HG03442 (cell line): ENCODE measurements around the gene JAG1.

Experiments used
- ATAC-seq: cut with Tn5 transposase; IDR thresholded peaks from one replicate; pipeline ENCODE4 v1.9.1; 2021; ENCODE audit warnings: mild to moderate bottlenecking, moderate library complexity; ENCODE audit not compliant: unreplicated experiment

Gene JAG1

DNA sequence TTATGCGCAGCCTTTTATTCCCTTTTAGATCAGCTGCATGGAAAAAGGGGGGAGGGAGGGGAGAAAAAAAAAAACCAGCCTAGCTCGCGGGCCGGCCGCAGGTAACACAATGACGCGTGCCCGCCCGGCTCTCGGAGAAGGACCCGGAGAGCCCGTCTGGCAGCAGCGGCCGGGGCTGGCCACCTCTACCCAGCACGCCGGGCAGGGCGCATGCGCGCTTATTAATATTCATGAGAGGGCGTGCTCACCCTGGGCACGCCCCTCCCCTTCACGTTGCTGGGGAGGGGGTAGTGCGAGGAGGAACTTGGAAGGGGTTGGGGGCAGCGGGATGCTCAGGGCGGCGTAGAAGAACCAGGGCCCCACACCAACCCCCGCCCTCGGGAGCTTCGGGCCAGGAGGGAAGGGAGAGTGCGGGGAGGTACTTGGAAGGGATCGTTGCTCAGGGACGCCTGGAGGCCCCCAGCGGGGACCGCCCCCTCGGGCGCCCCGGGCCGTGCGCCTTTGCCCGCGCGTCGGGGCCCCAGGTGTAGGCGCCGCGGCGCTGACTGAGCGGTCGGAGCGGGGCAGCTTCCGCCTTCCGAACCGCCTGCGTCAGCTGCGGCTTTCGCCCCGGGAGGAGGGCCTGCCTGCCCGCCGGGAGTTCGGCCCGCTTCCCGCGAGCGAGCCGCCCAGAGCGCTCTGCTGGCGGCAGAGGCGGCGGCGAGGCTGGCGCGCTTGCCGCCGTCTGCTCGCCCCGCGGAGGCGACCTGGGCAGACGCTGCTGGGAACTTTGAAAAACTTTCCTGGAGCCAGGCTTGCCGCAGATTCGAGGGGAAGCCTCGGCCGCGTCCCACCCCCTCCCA is at the start of gene JAG1:
Gene JAG1 (minus strand): TSS at position 158 of the 842 bp plus-strand sequence. CDS start 469 bp downstream, outside the sequence.
- peak; percentile 52 for ATAC-seq

DNA sequence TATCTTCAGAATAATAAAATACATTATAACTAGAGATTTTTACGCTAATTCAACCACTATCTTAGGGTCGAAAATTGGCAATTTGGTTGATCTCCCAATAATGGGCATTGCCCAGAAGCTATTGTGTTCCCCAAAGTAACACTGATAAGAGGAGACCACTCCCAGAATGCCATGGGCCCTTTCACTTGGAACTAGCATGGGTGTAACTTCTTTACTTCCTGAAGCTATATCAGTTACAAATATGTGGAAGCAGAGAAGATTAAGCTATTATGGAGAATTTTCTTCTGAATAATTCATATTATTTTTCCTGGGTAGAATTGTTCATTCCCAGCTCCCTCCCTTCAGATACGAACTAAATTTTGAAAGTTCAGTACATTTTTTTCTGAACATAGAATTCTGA is 48.2 kb upstream of the JAG1 start:
- ATAC-seq, result no peak

DNA sequence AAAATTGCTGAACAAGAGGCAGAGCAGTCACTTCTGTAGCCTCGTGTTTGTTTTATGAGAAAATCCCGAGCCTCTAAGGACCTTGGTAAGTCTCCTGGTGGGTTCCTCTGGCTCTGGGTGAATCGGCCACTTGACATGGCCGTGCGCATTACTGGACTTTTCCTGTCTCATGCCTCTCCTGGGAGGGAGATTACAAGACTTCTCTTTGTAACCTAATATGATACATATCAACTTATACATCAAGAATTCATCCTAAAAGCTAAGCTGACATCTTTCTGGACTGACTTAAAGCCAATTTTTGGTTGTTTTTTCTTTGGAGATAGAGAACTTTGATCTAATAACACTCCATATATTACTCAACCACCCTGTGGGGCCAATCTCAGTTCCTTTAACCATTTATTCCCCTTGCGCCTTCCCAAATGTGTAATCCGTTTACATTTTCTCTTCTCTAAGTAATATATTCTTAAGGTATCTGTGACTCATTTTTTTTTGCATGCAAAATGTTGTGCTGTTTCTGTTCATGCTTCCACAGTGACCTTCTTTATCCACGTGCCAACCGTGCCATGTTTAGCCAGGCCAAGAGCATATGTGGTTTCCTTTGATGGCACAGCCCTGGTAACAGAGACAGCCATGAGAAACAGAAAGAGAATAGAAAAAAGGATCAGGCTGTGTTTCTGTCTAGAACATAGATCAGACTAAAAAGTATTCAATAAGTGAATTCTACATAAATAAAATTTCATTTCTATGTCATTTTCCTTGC is 47.5 kb upstream of the JAG1 start:
- no peak for ATAC-seq

DNA sequence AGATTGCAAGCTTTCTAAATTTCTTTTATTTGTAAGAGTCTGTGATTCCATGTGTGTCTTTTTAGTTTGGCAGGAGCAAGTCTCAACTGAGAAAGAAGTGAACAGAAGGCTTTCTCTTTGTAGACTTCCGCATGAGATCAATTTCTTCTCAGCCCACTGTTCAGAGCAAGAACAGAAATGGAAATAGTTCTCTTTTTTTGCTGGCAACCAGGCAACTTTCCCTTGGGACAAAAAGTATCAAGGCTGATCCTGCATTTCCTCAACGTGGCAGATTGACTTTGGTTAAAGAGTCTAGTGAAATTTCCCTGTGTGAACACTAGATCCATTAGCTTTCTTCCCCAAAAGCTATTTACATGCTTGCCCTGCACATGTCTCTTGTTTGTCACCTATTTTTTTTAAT is 46.8 kb upstream of the JAG1 start:
- no peak for ATAC-seq

DNA sequence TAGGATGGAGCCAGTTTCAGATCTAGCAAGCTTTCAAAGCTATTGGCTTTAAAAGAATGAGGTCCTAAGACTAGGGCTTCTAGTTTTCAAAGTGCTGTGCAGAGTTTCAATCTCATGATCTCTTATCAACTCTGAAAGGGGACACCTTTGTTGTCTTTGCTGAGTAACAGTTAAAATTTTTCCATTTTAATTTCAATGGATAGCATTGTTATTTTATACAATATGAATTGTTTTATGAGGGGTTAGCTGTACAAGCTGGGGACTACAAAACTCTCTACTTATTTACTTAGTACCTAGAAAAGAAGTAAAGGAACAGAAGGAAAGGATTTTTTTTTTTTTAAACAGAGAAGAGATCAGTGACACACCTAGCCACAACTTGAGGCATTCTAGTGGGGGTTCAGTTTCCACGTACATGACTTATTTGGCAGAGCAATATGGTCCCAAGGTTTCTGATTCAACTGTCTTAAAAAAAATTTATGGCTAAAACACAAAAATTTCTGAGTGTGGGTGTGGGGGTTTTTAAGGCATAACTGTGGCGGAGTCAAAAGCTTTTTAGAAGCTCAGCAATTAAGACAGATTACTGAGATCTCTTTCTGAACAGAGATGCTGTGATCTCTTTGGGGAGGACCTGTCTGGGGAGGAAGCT is 46.1 kb upstream of the JAG1 start:
- ATAC-seq, result no peak

DNA sequence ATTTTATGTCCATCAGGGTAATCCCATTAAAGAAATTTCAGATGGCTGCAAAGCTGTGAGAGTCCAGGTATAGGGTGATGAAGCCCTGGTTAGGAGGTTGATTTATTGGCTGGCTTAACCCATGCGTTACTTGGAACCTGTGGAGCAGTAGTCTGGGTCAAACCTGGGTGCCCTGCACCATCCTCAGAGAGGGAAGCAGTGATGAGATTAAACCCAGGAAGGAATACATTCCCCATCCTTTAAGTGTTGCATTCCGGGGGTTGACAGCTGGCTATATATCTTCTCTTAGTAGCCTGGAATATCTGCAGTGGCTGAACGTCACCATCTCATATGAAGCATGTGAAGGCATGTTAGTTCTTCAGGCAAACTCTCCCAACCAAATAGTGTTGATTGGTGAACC is 44.9 kb upstream of the JAG1 start:
- no peak for ATAC-seq

DNA sequence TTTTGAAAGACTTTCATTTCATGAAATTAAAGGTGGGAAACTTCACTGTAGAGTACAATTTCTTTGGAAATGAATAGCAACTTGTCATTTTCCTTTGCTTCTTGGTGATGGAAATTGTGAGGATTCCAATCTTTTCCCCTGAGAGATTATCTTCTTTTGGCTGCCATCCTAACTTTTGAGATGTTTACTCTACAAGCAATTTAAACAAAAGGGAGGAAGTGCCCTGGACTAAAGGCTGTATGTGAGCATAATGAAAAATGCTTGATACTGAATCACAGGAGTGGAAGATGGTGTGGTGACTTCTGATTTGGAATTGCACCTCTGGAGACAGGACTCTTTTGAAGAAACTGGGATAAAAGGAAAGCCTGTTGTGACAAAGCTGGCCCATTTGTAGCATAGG is 43.1 kb upstream of the JAG1 start:
- no peak for ATAC-seq

DNA sequence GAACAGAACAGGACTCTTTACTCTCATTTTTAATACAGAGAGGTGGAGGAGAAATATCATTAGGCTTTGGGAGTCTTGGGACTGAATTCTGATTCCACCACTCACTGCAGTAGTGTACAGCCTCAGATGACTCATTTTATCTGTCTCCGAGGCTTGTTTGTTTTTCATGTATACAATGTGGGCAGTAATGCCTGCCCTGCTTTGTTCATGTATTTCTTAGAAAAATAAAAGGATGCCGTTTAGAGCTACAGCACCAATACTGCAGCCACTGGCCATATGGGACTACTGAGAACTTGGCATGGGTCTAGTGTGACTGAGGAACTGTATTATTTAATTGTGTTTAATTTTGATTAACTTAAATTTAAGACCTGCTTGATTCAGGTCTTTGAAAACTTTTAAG is 41.2 kb upstream of the JAG1 start:
- ATAC-seq, result no peak

DNA sequence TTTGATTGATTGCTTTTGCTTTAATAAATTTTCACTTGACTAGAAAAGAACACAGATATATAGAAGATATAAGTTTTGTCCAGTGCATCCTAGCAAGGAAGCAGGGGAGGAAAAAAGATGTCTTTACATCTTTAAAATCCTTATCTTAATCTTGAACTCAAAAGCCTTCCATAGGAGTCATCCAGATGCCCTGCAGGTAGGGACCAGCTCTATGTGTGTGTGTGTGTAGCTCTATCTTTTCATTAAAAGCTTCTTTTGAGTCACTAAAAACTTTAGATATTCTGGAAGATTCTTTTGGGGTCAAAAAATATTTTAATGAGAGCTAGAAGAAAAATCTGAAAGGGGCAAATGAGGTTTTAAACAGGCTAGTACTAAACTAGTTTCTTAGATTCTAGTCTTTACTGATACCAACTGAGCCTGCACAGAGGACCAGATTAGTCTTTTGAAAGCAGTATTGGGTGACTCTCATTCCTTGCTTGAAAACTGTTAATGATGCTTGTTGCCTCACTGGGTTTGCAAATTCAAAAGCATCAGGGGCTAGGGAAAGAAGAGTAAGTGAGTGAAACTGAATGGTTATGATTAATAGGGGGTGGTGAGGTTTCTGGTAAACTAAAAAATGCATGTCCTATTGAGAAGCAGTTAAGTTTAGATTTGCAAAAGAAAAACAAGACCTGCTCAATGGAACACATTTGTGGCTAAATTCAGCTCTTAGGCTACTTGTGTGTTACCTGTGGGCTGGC is 40.6 kb upstream of the JAG1 start:
- no peak for ATAC-seq

DNA sequence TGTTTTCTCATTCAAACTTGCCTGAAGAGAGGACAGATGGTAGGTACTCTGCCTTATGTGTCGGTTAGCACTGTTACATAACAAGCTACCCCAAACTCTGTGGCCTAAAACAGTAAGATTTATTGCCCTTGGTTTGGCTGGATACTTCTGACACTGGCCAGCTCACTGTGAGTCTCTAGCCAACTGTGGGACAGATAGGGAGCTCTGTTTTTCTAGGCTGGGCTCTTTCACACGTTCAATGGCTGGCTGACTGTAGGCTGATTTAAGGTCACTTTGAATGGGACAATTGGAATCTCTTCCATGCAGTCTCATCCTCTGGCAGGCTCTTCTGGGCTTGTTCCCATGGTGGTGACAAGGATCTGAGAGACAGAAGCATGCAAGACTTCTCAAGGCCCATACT is 39.4 kb upstream of the JAG1 start:
- ATAC-seq, result no peak

DNA sequence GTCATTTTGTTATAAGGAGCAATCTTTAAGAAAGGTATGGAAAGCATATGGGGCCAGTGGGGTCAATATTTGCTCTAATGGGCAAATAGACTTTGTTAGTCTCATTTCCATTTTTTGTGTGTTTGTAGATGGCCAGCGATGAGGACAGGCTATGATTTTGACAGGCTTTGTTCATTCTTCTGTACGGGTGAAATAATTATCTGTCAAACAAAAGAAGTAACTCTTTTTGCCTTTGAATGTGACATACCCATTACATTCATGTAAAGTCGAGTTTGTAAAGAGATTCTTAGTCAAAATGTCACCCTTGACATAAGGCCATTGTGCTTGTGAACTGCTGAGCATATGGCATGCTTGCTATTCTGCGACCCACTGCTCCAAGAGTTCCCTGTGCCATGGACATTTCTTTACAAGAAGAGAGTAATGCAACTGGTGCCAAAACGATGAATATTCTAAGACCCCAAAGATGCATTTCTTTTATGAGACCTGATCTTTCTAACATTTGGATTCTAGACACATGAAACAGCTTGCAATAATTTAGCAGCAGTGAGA is 38.2 kb upstream of the JAG1 start:
- ATAC-seq, result no peak

DNA sequence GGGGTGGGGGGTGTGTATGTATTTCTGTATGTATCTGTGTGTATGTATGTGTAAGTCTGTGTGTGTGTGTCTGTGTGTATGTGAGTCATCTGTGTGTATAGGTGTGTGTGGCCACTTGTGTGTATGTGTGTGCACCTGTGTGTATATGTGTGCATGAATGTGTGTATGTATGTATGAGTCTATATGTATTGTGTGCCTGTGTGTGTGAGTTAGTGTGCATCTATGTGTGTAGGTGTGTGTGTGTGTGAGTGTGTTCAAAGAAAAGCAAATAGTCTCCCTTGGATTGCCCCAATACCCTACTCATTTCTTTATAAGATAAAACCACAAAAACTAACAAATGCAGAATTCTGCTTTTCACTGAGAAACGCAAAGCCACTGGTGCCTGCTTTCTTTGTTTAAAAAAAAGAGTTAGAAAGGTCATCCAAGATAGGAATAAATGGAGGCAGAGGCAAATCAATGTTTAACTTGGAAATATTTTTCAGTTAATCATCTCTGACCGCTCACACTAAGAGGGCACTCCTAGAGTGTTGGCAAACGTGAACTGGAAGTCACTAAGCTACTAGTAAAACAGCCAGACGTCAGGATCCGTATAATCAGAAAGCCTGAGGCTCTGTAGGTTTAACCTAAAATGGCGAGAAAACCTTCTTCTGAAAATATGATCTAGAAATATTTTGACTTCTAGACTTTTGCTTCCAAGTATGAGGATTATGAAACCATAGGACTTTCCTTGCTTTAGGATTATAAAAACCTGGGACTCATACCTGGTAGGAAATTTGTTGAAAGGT is 37.4 kb upstream of the JAG1 start:
- no peak for ATAC-seq

DNA sequence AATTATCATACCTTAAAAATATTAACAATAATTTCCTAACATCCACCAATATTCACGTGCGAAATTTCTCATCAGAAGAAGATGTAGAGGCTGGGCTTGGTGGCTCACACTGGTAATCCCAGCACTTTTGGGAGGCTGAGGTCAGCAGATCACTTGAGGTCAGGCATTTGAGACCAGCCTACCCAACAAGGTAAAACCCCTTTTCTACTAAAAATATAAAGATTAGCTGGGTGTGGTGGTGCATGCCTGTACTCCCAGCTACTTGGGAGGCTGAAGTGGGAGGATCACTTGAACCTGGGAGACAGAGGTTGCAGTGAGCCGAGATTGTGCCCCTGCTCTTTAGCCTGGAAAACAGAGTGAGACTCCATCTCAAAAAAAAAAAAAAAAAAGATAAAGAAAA is 36.1 kb upstream of the JAG1 start:
- ATAC-seq, result no peak

DNA sequence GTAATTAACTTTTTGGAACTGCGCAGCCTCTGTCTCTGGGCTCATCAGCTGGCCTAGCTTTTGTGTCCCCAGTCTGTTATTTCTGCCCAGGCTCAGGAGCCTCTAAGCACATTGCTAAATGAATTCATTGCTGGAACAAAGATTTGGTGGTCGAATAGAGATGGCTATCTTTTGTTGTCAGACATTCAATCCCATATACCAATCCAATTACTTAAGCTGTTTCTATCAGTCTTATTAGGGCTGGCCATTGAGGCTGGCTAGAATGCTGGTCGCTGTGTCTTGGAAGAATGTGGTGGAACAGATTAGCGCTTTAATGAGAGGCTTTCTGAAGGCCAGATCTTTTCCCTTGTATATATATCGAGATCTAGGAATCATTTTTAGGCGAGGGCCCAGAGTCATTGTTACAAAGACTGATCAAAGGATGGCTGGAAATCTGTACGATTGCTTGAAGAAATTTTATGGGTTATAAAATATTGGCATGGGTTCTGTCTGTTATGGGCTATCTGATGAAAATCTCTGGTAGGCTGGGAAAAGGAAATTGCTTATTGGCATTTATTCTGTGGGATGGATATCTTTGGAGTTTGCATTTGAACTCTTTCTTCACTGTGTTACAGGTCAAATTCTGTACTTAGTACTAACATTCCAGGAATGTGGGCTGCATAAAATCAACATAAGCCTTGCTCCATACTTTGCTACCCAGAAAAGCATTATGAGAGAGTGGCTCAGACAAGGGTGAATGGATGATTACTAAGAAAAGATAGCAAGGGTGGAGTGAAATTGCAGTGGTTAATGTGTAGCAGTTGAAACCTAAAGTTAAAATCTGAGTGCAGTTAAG is 34.8 kb upstream of the JAG1 start:
- ATAC-seq, result no peak

DNA sequence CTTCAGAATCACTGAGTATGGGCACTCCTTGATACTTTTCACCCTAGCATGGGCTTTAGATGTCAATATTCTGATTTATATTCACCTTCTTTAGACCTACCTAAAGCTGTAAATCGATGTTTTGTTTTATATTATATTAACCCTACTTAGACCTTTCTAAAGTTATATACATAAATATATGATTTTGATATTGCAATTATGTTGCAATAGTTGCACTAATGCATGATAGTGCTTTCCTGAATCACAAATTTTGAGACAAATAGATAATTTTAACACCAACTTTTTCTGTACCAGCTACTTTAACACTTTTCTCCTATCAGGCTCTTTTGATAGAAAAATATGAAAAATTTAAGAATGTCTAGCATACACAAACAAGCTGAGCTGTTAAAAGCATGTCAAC is 34.0 kb upstream of the JAG1 start:
- ATAC-seq, result no peak

DNA sequence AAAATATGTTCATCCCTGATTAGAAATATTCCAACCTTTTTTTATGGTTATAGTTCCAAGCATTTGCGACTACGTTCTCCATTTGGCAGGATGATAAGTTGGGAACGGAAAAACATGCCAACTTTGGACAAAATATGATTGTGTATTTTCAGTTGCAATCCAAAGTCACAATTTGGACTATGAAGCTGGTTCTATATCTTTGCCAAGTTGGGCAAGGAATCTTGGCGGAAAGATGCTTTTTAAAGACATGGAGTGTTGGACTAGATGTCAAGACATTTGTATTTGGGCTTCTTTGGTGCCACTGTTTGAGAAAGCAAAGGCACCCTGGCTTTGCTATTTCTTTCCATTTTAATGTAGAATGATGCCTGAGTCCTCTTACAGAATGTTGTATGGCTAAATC is 33.3 kb upstream of the JAG1 start:
- ATAC-seq, result no peak

DNA sequence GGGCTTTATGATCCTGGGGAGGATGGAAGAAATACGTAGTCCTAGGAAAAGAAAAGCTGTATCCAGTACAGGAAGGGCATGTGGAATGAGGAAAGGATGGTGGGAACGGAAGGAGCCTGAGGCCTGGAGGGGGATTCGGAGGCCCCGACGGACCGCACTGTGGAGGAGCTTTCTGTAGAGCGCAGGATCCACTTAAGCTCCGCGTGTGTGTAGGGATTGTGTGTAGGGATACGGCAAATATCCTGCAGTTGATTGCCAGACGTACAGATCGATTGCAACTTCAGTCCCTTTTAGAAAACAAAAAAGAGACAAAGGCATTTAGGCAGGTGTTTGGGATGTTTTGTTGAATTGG is 32.6 kb upstream of the JAG1 start:
- ATAC-seq, result no peak

DNA sequence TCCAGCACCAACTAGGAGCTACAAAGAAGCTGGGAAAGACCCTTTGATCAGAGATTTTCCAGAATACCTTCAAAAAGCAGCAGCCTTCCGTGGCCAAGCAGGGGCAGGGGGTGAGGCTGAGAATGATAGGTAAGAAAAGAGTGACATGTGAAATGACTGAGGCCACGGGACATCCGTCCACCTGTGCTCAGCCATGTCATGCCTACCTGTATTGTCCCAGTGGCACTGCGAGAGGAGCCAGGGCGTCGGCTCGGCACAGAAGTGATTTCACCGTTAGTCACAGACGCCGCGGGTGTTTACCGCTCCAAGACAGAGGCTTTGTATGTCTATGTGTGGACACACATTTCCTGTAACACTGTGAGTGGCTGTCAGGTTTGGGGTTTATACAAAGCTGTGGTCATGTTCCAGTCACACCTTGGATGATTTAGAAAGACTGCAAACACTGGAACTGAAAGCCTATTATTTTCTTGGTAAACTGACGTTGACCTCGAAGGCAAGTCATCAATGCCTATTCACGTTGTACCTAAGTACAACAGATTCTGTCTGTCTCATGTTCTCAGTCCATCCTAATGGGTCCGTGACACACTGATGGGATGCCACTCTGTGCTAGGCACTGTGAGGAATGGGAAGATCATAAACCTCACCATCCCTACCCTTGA is 32.1 kb upstream of the JAG1 start:
- ATAC-seq, result no peak

DNA sequence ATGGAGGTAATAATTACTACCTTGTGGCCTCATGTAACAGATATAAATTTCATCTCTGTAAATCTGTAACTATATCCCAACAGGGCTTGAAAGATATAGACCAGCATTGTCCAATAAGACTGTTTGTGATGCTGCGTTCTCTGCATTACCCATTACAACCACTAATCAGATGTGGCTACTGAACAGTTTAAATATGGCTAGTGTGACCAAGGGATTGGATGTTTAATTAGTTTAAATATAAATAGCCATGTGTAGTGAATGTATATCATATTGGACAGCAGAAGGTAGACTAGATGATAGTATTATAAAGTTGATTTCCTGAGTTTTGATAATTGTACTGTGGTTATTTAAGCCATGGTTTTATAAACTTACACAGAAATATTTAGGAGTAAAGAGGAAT is 27.8 kb upstream of the JAG1 start:
- no peak for ATAC-seq
